WTC11 (cell line): ENCODE measurements around the gene OTUD7B. TPM values are rescaled to one million over a fixed set of nuclear protein-coding genes. Genes with fewer than 3 reads are reported as not detected.

ENCODE experiments used
- ATAC-seq: fragments of 200-7000 bp; cut with Tn5 transposase; 2 replicates; pipeline ENCODE4 v1.10.0; 2021; ENCODE audit warnings: mild to moderate bottlenecking, moderate library complexity
- CTCF ChIA-PET: fragments of 300-600 bp; sonication (Branson Sonifier 250); formaldehyde crosslinking; loops from one replicate; lab custom pipeline; 2021; ENCODE audit warnings: antibody characterized with exemption; lab: Charles Lee
- POLR2A ChIA-PET: fragments of 350-600 bp; sonication (Branson Sonifier 250); formaldehyde crosslinking; loops from one replicate; lab custom pipeline; 2021; ENCODE audit warnings: antibody characterized with exemption; lab: Charles Lee
- DNase-seq: peaks from one replicate; pipeline ENCODE4 v3.0.0; 2021; ENCODE audit warnings: low spot score
- H3K27ac Mint-ChIP-seq: 2 replicates; pipeline ENCODE4 v1.8.0; 2021; ENCODE audit warnings: mixed read lengths
- H3K27me3 Mint-ChIP-seq: 2 replicates; pipeline ENCODE4 v1.8.0; 2021; ENCODE audit warnings: low read depth, mild to moderate bottlenecking, moderate library complexity, mixed read lengths
- H3K36me3 Mint-ChIP-seq: 2 replicates; pipeline ENCODE4 v1.8.0; 2021; ENCODE audit warnings: mixed read lengths
- H3K4me1 Mint-ChIP-seq: 2 replicates; pipeline ENCODE4 v1.8.0; 2022; ENCODE audit warnings: mixed read lengths
- H3K4me3 Mint-ChIP-seq: 2 replicates; pipeline ENCODE4 v1.8.0; 2021; ENCODE audit warnings: mild to moderate bottlenecking, moderate library complexity, mixed read lengths
- H3K9me3 Mint-ChIP-seq: 2 replicates; pipeline ENCODE4 v1.8.0; 2021; ENCODE audit warnings: mixed read lengths
- ARID4B ChIP-seq: sonication (generic); formaldehyde crosslinking; IDR thresholded peaks from 2 replicates; pipeline ENCODE4 v1.8.0; 2023; ENCODE audit warnings: missing genetic modification reagents, mild to moderate bottlenecking, borderline replicate concordance
- ATF3 ChIP-seq: sonication (generic); formaldehyde crosslinking; conservative IDR thresholded peaks from 2 replicates; pipeline ENCODE4 v1.8.1; 2022; ENCODE audit warnings: mild to moderate bottlenecking, missing genetic modification reagents
- CBFB ChIP-seq: sonication (generic); formaldehyde crosslinking; IDR thresholded peaks from 2 replicates; pipeline ENCODE4 v1.8.1; 2022; ENCODE audit warnings: mild to moderate bottlenecking, low read depth, missing genetic modification reagents
- CREB1 ChIP-seq: sonication (generic); formaldehyde crosslinking; IDR thresholded peaks from 2 replicates; pipeline ENCODE4 v1.8.0; 2023; ENCODE audit warnings: mild to moderate bottlenecking, missing genetic modification reagents
- CREM ChIP-seq: sonication (generic); formaldehyde crosslinking; IDR thresholded peaks from 2 replicates; pipeline ENCODE4 v1.8.1; 2022; ENCODE audit warnings: mild to moderate bottlenecking, missing genetic modification reagents, moderate library complexity
- FOXP1 ChIP-seq: sonication (generic); formaldehyde crosslinking; IDR thresholded peaks from 2 replicates; pipeline ENCODE4 v1.8.0; 2022; ENCODE audit warnings: missing genetic modification reagents, mild to moderate bottlenecking, moderate library complexity, borderline replicate concordance
- IRF2 ChIP-seq: sonication (generic); formaldehyde crosslinking; IDR thresholded peaks from 2 replicates; pipeline ENCODE4 v1.8.0; 2022; ENCODE audit warnings: low read depth, missing genetic modification reagents, borderline replicate concordance
- MAX ChIP-seq: sonication (generic); formaldehyde crosslinking; IDR thresholded peaks from 2 replicates; pipeline ENCODE4 v1.8.0; 2022; ENCODE audit warnings: mild to moderate bottlenecking, missing genetic modification reagents
- MXD4 ChIP-seq: fragments of 250-450 bp; sonication (Bioruptor Pico); IDR thresholded peaks from 2 replicates; pipeline ENCODE4 v1.8.0; 2021; ENCODE audit warnings: mild to moderate bottlenecking, moderate library complexity, borderline replicate concordance
- NFATC4 ChIP-seq: fragments of 250-450 bp; sonication (Bioruptor Pico); IDR thresholded peaks from 2 replicates; pipeline ENCODE4 v1.9.0; 2021; ENCODE audit warnings: mild to moderate bottlenecking
- NFE2L1 ChIP-seq: sonication (generic); formaldehyde crosslinking; IDR thresholded peaks from 2 replicates; pipeline ENCODE4 v1.8.1; 2023; ENCODE audit warnings: missing genetic modification reagents
- PRRX2 ChIP-seq: fragments of 250-450 bp; sonication (Bioruptor Pico); IDR thresholded peaks from 2 replicates; pipeline ENCODE4 v1.8.0; 2021; ENCODE audit warnings: mild to moderate bottlenecking
- RELA ChIP-seq: sonication (generic); formaldehyde crosslinking; IDR thresholded peaks from 2 replicates; pipeline ENCODE4 v1.8.1; 2022; ENCODE audit warnings: missing genetic modification reagents, mild to moderate bottlenecking, borderline replicate concordance
- TCF7 ChIP-seq: sonication (generic); formaldehyde crosslinking; IDR thresholded peaks from 2 replicates; pipeline ENCODE4 v1.8.0; 2022; ENCODE audit warnings: mild to moderate bottlenecking, low read depth, missing genetic modification reagents, moderate library complexity
- ZBTB21 ChIP-seq: sonication (generic); formaldehyde crosslinking; IDR thresholded peaks from 2 replicates; pipeline ENCODE4 v1.8.1; 2023; ENCODE audit warnings: mild to moderate bottlenecking, missing genetic modification reagents, borderline replicate concordance
- ZNF232 ChIP-seq: sonication (generic); formaldehyde crosslinking; IDR thresholded peaks from 2 replicates; pipeline ENCODE4 v1.8.0; 2022; ENCODE audit warnings: mild to moderate bottlenecking, missing genetic modification reagents
- ZNF263 ChIP-seq: sonication (generic); formaldehyde crosslinking; IDR thresholded peaks from 2 replicates; pipeline ENCODE4 v1.8.1; 2022; ENCODE audit warnings: low read depth, mild to moderate bottlenecking, moderate library complexity, missing genetic modification reagents
- total RNA-seq: library from RNA; stranded (reverse); gene quantifications from 3 replicates; pipeline ENCODE4 v1.2.3, GENCODE V29; 2021
- TF ChIP-seq, protein P1 (sequence below): fragments of 250-450 bp; sonication (Bioruptor Pico); IDR thresholded peaks from 2 replicates; pipeline ENCODE4 v2.1.2; 2022; ENCODE audit warnings: mild to moderate bottlenecking, moderate library complexity

The OTUD7B gene
- total RNA-seq, 1 experiment from 2014 or later, result 21.0 TPM

- TF ChIP-seq ARID4B (CRISPR knock-in tag) (0 out of 2 replicates have a peak, but pooled peaks have one; percentile 28), NFATC4 (CRISPR knock-in tag) (no peak), ZBTB21 (0 out of 2 replicates have a peak, but pooled peaks have one; percentile 17), MAX (CRISPR knock-in tag) (peak; percentile 80), ZNF263 (CRISPR knock-in tag) (no peak), RELA (CRISPR knock-in tag) (peak; percentile 81; the same call in 1 of the 2 replicates)
Observed at GRCh38 chr1:149899460-149900284, 110.9 kb downstream of the OTUD7B start, which contains the start of gene BOLA1 (continued).

- Mint-ChIP-seq H3K4me3 (no peak overlapping the region), H3K27ac (no peak overlapping the region), H3K4me1 (peaks cover 15% of the 10 kb centered on the region)
- CTCF ChIA-PET, result no interaction called here
- no peak for TF ChIP-seq ATF3 (CRISPR knock-in tag)
- no peak for TF ChIP-seq PRRX2
- TF ChIP-seq TCF7 (CRISPR knock-in tag), result no peak
- TF ChIP-seq, all 79 proteins: peak for 0
- DNase-seq (no peak), ATAC-seq (no peak)
- peaks cover 4% of the 10 kb centered on the region; the same call in 1 of the 2 replicates for H3K36me3 Mint-ChIP-seq
- no peaks in the 10 kb centered on the region; the same call in 1 of the 2 replicates for H3K27me3 Mint-ChIP-seq
- peaks cover 10% of the 10 kb centered on the region for H3K9me3 Mint-ChIP-seq
- POLR2A ChIA-PET, result no interaction called here
Observed at GRCh38 chr1:149896575-149896974, 114.0 kb downstream of the OTUD7B start.

DNA sequence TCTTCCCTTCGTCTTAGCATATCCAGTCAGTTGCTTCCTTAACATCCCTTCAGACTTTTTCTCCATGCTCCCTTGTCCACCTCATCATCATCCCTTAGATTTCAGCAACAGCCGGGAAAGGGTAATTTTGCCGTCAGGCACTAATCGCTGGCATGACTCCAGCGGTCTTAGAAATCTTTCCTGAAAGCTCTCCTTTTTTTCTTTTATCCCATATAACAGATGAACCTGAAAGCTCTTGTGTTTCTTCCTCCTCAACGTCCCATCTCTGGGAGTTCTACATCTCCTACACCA is 121.6 kb downstream of the OTUD7B start:
- Mint-ChIP-seq H3K27me3 (no peaks in the 10 kb centered on the region), H3K36me3 (no peaks in the 10 kb centered on the region), H3K9me3 (no peaks in the 10 kb centered on the region), H3K4me1 (peaks cover 4% of the 10 kb centered on the region), H3K27ac (no peak overlapping the region), H3K4me3 (no peak overlapping the region)
- ChIA-PET POLR2A (interaction anchor here (1.2 to 6.1 kb wide), 8 partner anchors 11 to 274 kb away, joined by 3 to 42 read pairs (median 17); partner anchors contain the start of genes BOLA1, OTUD7B and SF3B4), CTCF (interaction anchor here (0.6 to 3.0 kb wide), 7 partner anchors 11 to 298 kb away, joined by 3 to 25 read pairs (median 5); no protein-coding TSS in a partner anchor)
- DNase-seq, result no peak
- TF ChIP-seq CREM (CRISPR knock-in tag), result no peak
- TF ChIP-seq, protein P1, sequence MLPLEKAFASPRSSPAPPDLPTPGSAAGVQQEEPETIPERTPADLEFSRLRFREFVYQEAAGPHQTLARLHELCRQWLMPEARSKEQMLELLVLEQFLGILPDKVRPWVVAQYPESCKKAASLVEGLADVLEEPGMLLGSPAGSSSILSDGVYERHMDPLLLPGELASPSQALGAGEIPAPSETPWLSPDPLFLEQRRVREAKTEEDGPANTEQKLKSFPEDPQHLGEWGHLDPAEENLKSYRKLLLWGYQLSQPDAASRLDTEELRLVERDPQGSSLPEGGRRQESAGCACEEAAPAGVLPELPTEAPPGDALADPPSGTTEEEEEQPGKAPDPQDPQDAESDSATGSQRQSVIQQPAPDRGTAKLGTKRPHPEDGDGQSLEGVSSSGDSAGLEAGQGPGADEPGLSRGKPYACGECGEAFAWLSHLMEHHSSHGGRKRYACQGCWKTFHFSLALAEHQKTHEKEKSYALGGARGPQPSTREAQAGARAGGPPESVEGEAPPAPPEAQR (CRISPR knock-in tag), result no peak
- no peak for TF ChIP-seq ZNF232 (CRISPR knock-in tag)
- TF ChIP-seq FOXP1, result no peak
- TF ChIP-seq CREB1, result no peak
- TF ChIP-seq MXD4, result no peak
- no peak for TF ChIP-seq NFE2L1 (CRISPR knock-in tag)
- no peak for TF ChIP-seq IRF2 (CRISPR knock-in tag)
- no peak for TF ChIP-seq CBFB (CRISPR knock-in tag)
- no peak for ATAC-seq
